Stimulated activated CD4-positive, alpha-beta T cell treated with anti-CD3 and anti-CD28 coated beads, Interleukin-1b, Interleukin-23, amount 100 ng/mL, for 48 hours (primary cell): ENCODE measurements around the gene CACNB2.
"Not testable (repeated sequence)": the region's sequence is repeated elsewhere in the genome, so short reads cannot be mapped to it uniquely, and the experiment has no call there.

Experiments used
- DNase-seq: peaks from one replicate; pipeline ENCODE4 v3.0.0-alpha.2; 2020

Gene CACNB2

DNA sequence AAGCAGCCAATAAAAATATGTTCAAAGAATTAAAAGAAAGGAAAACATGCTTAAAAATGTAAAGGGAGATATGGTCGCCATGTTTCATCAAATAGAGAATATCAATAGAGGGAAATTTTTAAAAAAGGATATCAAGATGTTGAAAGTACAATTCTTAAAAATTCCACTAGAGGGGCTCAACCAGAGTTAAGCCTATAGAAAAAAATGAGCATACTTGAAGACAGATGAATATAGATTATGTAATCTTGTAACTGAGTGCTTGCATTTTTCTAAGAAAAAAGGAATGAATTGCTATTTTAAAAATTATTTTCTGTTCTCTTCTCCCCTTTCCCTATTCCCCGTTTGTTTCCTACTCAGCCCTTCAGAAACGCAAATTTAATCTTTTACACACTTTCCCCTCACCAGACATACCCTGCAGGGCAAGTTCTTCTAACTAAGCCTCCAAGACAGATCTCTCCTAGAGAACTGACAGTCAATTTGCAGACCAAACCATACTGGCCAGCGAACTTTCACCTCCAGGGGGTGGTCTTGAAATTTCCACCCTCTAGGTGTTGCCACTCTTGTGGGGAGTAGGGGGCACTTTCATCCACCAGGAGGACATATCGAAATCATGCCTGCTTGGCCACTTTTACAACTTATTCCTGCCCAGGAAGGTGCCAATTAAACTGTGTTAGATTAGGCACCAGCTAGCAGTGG, 443.5 kb downstream of the CACNB2 start:
- no peak for DNase-seq

GRCh38 chr10:18586637-18587036, 446.4 kb downstream of the CACNB2 start:
- DNase-seq: not testable (repeated sequence)

- not testable (repeated sequence) for DNase-seq
Measured at GRCh38 chr10:18591141-18591540, 450.9 kb downstream of the CACNB2 start.
